OCI-LY1 (cell line): ENCODE results near the gene PODNL1.

Experiments used
- H2AFZ ChIP-seq: fragments of 200-600 bp; sonication (generic), shearing (Covaris generic); 2 replicates; pipeline ENCODE4 v1.6.0; 2014; ENCODE audit warnings: antibody characterized with exemption, mild to moderate bottlenecking, low read length
- H3F3A ChIP-seq: fragments of 200-600 bp; sonication (generic), shearing (Covaris generic); 2 replicates; pipeline ENCODE4 v1.6.0; 2014; ENCODE audit warnings: mild to moderate bottlenecking, antibody characterized with exemption, low read length, moderate library complexity; ENCODE audit not compliant: insufficient read depth
- H3K27ac ChIP-seq: fragments of 200-600 bp; sonication (generic); 2 replicates; pipeline ENCODE4 v1.5.1; 2014; ENCODE audit warnings: low read length, mixed run types, mild to moderate bottlenecking, low read depth; ENCODE audit not compliant: poor library complexity, severe bottlenecking
- H3K27me3 ChIP-seq: fragments of 200-600 bp; sonication (generic); 2 replicates; pipeline ENCODE4 v1.6.0; 2014; ENCODE audit warnings: antibody characterized with exemption, mild to moderate bottlenecking, low read length, moderate library complexity; ENCODE audit not compliant: insufficient read depth
- H3K36me3 ChIP-seq: fragments of 200-600 bp; sonication (generic); 2 replicates; pipeline ENCODE4 v1.6.1; 2014; ENCODE audit warnings: mild to moderate bottlenecking, antibody characterized with exemption, low read length, moderate library complexity, mixed read lengths; ENCODE audit not compliant: insufficient read depth
- H3K4me1 ChIP-seq: fragments of 200-600 bp; sonication (generic); 2 replicates; pipeline ENCODE4 v1.5.1; 2014; ENCODE audit warnings: mild to moderate bottlenecking, low read length, moderate library complexity; ENCODE audit not compliant: insufficient read depth, severe bottlenecking
- H3K4me2 ChIP-seq: fragments of 200-600 bp; sonication (generic), shearing (Covaris generic); 2 replicates; pipeline ENCODE4 v1.6.1; 2014; ENCODE audit warnings: low read length
- H3K4me3 ChIP-seq: fragments of 200-600 bp; sonication (generic); 2 replicates; pipeline ENCODE4 v1.5.1; 2014; ENCODE audit warnings: low read length, low read depth, mild to moderate bottlenecking, mixed read lengths; ENCODE audit not compliant: poor library complexity, severe bottlenecking
- H3K79me2 ChIP-seq: fragments of 200-600 bp; shearing (Covaris generic); 2 replicates; pipeline ENCODE4 v1.6.1; 2016; ENCODE audit warnings: mixed run types, low read length, mixed read lengths; ENCODE audit not compliant: insufficient read depth
- H3K9ac ChIP-seq: fragments of 200-600 bp; sonication (generic), shearing (Covaris generic); 2 replicates; pipeline ENCODE4 v1.6.1; 2014; ENCODE audit warnings: mild to moderate bottlenecking, low read length, mixed read lengths
- H3K9me2 ChIP-seq: fragments of 200-600 bp; sonication (generic), shearing (Covaris generic); 2 replicates; pipeline ENCODE4 v1.6.1; 2014; ENCODE audit warnings: low read depth, mild to moderate bottlenecking, low read length, mixed read lengths
- H3K9me3 ChIP-seq: fragments of 200-600 bp; shearing (Covaris generic); 2 replicates; pipeline ENCODE4 v1.6.1; 2014; ENCODE audit warnings: low read length, mixed read lengths
- H4K20me1 ChIP-seq: fragments of 200-600 bp; sonication (generic), shearing (Covaris generic); 2 replicates; pipeline ENCODE4 v1.6.0; 2016; ENCODE audit warnings: mild to moderate bottlenecking, low read length; ENCODE audit not compliant: insufficient read depth
- EZH2 ChIP-seq: fragments of 200-600 bp; sonication (generic), shearing (Covaris generic); IDR thresholded peaks from 2 replicates; pipeline ENCODE4 v1.8.0; 2017; ENCODE audit warnings: borderline replicate concordance, mixed run types, mild to moderate bottlenecking, antibody characterized with exemption, low read length, moderate library complexity, mixed read lengths
- TF ChIP-seq, protein P1 (sequence below): fragments of 200-600 bp; sonication (generic), shearing (Covaris generic); IDR thresholded peaks from 2 replicates; pipeline ENCODE4 v1.5.1; 2017; ENCODE audit warnings: mild to moderate bottlenecking, antibody characterized with exemption, low read length, moderate library complexity, mixed read lengths

PODNL1 gene

DNA sequence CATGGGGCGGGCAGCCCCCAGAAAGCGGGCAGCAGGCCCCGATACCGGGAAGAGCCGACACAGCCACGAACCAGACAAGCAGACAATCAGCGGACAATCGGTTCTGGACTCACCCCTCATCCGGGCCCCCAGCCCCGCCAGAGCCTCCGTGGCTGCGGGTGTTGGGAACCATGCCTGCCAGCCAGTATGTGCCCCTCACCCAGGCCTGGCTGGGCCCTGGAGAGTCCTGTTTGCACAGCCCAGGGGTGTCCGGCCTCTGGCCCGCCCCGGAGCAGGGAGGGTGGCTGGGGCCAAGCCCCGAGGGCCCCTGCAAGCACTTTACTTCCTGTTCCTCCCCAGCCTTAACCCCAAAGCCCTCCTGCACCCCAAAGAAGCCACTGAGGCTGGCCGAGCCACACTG lies 7.8 kb downstream of the PODNL1 start:
- Histone ChIP-seq H3K27me3 (no peaks in the 10 kb centered on the region), H3K27ac (no peak overlapping the region), H3K9me3 (no peaks in the 10 kb centered on the region), H3K4me3 (no peak overlapping the region), H4K20me1 (no peaks in the 10 kb centered on the region), H2AFZ (no peak overlapping the region), H3K4me1 (no peaks in the 10 kb centered on the region), H3F3A (no peaks in the 10 kb centered on the region), H3K4me2 (no peak overlapping the region), H3K9me2 (no peaks in the 10 kb centered on the region), H3K9ac (no peak overlapping the region), H3K36me3 (peaks cover 33% of the 10 kb centered on the region), H3K79me2 (no peaks in the 10 kb centered on the region)
- TF ChIP-seq EZH2: no peak
- TF ChIP-seq, protein P1, sequence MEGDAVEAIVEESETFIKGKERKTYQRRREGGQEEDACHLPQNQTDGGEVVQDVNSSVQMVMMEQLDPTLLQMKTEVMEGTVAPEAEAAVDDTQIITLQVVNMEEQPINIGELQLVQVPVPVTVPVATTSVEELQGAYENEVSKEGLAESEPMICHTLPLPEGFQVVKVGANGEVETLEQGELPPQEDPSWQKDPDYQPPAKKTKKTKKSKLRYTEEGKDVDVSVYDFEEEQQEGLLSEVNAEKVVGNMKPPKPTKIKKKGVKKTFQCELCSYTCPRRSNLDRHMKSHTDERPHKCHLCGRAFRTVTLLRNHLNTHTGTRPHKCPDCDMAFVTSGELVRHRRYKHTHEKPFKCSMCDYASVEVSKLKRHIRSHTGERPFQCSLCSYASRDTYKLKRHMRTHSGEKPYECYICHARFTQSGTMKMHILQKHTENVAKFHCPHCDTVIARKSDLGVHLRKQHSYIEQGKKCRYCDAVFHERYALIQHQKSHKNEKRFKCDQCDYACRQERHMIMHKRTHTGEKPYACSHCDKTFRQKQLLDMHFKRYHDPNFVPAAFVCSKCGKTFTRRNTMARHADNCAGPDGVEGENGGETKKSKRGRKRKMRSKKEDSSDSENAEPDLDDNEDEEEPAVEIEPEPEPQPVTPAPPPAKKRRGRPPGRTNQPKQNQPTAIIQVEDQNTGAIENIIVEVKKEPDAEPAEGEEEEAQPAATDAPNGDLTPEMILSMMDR: no peak

DNA sequence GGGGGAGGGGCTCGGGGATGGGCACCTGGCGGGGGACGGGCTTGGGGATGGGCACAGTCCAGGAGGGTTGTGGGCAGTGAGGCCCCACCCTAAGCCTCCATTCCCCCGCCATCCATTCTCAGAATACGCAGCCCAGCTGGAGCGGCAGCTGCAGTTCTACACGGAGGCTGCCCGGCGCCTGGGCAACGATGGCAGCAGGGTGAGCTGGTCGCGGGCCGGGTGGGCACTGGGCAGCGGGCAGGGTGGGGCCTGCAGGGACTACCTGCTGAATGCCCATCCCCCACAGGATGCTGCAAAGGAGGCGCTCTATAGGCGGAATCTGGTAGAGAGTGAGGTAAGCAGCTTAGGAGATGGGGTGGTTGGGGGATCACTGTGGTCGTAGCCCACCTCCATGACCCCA lies 8.3 kb downstream of the PODNL1 start:
- Histone ChIP-seq H2AFZ (no peak overlapping the region), H3K4me2 (no peak overlapping the region), H3K9me3 (no peaks in the 10 kb centered on the region), H3K36me3 (peaks cover 36% of the 10 kb centered on the region), H3F3A (no peaks in the 10 kb centered on the region), H4K20me1 (no peaks in the 10 kb centered on the region), H3K79me2 (no peaks in the 10 kb centered on the region), H3K9ac (no peak overlapping the region), H3K27me3 (no peaks in the 10 kb centered on the region), H3K4me1 (no peaks in the 10 kb centered on the region), H3K27ac (no peak overlapping the region), H3K4me3 (no peak overlapping the region), H3K9me2 (no peaks in the 10 kb centered on the region)
- no peak for TF ChIP-seq EZH2
- TF ChIP-seq, protein P1: no peak

DNA sequence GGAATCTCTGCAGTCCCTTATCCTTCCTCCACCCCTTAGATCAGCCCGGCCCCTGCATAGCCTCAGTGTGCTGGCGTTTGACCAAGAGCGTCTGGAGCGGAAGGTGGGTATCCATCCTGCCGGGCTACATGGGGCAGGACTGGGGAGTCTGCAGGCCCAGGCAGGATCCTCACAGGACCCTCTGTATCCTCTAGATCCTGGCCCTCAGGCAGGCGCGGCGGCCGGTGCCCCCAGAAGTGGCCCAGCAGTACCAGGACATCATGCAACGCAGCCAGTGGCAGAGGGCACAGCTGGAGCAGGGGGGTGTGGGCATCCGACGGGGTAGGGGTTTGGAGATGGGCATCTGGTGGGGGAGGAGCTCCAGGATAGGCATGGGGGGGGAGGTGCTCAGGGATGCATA lies 8.9 kb downstream of the PODNL1 start:
- peaks cover 40% of the 10 kb centered on the region for H3K36me3 ChIP-seq
- H3K9me3 ChIP-seq: no peaks in the 10 kb centered on the region
- no peaks in the 10 kb centered on the region for H3K27me3 ChIP-seq
- no peaks in the 10 kb centered on the region for H3F3A ChIP-seq
- no peaks in the 10 kb centered on the region for H4K20me1 ChIP-seq
- H3K9me2 ChIP-seq: no peaks in the 10 kb centered on the region
- H3K4me2 ChIP-seq: no peak overlapping the region
- no peaks in the 10 kb centered on the region for H3K79me2 ChIP-seq
- H3K27ac ChIP-seq: no peak overlapping the region
- no peak overlapping the region for H3K4me3 ChIP-seq
- no peak overlapping the region for H2AFZ ChIP-seq
- no peaks in the 10 kb centered on the region for H3K4me1 ChIP-seq
- TF ChIP-seq, protein P1: no peak
- no peak for TF ChIP-seq EZH2
- H3K9ac ChIP-seq: no peak overlapping the region
